Activated CD8-positive, alpha-beta memory T cell treated with anti-CD3 and anti-CD28 coated beads for 4 hours (primary cell): ENCODE data around the gene SLC22A23.

ENCODE experiments used
- DNase-seq, 2 donors: peaks; one replicate each; pipeline ENCODE4 v3.0.0-alpha.2; 2020; ENCODE audit warnings: low read depth in 2 of 2

The SLC22A23 gene

GRCh38 chr6:3227363-3228045 is 229.3 kb downstream of the SLC22A23 start, which contains the start of gene TUBB2B:
TSS of gene TUBB2B (minus strand) at chr6:3227653. CDS start at chr6:3227543, 110 bp downstream.
- DNase-seq: no peak

DNA sequence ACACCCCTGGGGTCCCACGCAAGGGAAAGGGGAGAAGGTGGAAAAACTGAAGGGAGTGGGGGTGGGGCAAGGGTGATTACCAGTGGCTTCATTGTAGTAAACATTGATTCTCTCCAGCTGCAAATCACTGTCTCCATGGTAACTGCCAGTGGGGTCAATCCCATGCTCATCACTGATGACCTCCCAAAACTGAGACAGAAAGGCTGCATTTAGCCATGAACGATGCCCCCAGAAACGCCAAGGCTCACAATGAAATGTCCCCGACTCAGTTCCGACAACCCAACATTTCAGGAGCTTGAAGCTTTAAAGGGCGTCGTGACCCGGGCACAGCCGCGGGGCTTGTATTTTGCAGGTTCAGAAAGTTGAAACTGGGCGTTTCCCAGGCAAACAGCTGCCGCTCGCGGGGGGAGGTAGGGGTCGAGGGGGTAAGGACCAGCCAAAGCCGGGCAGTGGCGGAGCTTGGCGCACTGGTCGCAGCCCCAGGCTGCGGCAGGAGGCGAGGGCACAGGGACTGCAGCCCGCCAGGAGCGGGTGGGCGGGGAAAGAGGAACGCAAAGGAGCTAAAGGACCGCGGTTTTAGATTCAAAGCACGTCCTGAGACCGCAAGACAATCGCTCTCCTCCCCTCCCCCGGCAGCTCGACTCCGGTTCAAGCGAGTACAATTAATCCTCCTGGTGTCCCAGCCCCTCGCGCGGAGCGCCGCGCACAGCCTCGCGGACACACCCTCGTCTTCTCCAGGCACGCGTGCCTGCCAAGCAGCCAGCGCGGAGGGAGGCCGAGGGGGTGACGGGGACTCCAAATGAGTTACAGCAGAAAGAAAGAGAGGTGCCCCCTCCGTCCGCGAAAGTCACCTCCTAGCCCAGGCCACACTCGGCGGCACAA is 230.1 kb downstream of the SLC22A23 start:
- DNase-seq: no peak

- no peak for DNase-seq
These were observed 230.8 kb downstream of the SLC22A23 start for GRCh38 chr6:3226042-3226441.

DNA sequence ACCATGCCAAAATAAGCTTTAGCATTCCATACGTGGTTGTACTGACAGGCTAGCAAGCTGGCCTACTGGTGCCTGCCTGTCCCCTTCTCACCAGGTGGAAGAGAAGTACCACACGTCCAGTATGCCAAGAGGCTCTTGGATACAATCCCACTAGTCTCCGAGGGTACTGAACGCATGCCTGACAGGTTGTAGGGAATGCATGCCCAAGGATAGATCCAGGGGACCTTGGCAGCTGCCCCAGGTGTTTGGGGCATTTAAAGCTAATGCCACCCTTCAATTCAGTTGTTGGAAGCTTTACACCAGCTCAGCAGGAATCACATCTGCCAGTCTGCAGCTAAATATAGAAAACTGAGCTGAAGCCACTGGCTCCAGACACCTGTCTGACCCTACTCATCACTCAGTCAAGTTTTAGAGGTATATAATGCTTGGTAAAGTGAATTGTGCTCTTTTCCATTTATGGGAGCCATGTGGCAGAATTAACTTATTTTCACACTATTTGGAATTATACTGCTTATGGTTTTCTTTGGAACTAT is 234.3 kb downstream of the SLC22A23 start:
- no peak for DNase-seq

DNA sequence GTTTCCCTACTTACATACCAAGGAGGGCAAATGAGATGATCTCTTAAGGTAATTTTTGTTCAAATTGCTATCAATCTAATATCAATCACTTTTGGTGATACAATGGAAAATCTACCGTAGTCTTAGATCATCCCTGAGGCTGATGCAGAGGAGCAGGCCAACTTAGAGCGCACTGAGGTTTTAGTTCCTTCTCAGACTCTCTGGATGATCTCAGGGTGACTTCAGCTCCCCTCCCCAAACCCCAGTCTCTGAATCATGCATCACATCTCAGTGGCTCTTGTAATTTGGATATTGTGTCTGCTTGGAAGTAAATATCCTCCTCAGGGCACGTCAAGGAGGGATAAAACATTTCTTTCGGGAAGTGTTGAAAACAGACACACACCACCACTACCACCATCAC is 235.3 kb downstream of the SLC22A23 start:
- no peak for DNase-seq

- no peak for DNase-seq
These were observed 236.5 kb downstream of the SLC22A23 start for GRCh38 chr6:3220366-3220765.
